LNCAP (cell line): ENCODE measurements around the gene MAN1A2.

Experiments
- TF ChIP-seq, protein P1 (sequence below): fragments of 450-650 bp; IDR thresholded peaks from 2 replicates; pipeline ENCODE4 v1.5.1; 2017; ENCODE audit warnings: mild to moderate bottlenecking

The MAN1A2 gene

GRCh38 chr1:117534995-117535467, 167.8 kb downstream of the MAN1A2 start:
- TF ChIP-seq, protein P1, sequence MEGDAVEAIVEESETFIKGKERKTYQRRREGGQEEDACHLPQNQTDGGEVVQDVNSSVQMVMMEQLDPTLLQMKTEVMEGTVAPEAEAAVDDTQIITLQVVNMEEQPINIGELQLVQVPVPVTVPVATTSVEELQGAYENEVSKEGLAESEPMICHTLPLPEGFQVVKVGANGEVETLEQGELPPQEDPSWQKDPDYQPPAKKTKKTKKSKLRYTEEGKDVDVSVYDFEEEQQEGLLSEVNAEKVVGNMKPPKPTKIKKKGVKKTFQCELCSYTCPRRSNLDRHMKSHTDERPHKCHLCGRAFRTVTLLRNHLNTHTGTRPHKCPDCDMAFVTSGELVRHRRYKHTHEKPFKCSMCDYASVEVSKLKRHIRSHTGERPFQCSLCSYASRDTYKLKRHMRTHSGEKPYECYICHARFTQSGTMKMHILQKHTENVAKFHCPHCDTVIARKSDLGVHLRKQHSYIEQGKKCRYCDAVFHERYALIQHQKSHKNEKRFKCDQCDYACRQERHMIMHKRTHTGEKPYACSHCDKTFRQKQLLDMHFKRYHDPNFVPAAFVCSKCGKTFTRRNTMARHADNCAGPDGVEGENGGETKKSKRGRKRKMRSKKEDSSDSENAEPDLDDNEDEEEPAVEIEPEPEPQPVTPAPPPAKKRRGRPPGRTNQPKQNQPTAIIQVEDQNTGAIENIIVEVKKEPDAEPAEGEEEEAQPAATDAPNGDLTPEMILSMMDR = peak; percentile 68

- TF ChIP-seq, protein P1 = no peak
Measured at GRCh38 chr1:117535821-117536220, 168.6 kb downstream of the MAN1A2 start.

- TF ChIP-seq, protein P1 = no peak
Measured at GRCh38 chr1:117537291-117537920, 170.2 kb downstream of the MAN1A2 start.

DNA sequence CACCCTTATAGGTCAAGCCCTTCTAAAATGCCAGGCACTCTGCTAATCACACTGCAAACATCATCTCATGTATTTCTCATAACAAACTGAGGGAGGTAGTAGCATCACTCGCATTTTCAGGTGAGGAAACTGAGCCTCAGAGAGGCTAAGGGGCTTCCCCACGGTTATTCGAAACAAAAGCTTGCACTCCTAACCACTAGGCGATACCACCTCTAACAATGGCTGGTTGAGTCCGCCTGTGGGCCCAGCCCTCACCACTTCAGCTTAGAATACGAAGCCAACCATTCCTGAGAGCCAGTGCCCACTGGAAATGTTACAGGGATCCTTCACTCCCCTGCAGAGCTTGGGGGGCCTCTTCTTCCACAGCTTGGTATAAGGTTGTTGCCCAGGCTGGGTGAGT, 173.3 kb downstream of the MAN1A2 start:
- TF ChIP-seq, protein P1 = no peak

- TF ChIP-seq, protein P1 = no peak
Measured at GRCh38 chr1:117541003-117541402, 173.8 kb downstream of the MAN1A2 start.

GRCh38 chr1:117541585-117541984, 174.3 kb downstream of the MAN1A2 start:
- TF ChIP-seq, protein P1 = no peak

DNA sequence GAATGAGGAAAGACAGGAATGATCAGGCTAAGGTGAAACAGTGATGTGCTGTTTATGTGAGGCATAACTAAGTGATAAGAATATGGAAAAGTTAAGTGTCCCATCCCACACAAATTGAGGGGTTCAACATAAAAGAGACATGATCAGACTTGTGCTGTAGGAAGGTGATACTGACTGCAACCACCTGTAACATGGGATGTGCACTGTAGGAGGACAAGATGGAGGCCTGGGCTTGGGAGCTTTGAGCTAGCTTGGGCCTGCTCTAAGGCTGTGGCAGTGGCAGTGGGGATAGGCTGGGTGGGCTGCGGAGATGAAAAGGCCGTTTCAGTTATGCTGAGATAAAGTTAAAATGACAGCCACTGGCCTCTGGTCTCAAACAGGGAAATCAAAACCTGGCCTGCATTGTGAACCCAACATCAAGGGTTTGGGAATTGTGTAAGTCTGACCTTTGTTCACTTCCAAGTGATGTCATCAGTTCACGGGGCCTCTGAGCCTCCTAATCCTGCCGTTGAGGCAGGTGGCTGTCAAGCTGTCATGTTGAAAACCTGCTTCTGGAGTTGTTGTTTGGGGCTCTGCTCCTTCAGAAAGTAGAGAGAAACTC, 177.4 kb downstream of the MAN1A2 start:
- TF ChIP-seq, protein P1 = no peak
